Heart left ventricle (tissue), 16 donors: Measurements from ENCODE around the gene PLAAT4. TPM values are rescaled to one million over a fixed set of nuclear protein-coding genes. Genes with fewer than 3 reads are reported as not detected.
"Not testable (repeated sequence)": the region's sequence is repeated elsewhere in the genome, so short reads cannot be mapped to it uniquely, and the experiment has no call there.

ENCODE experiments used
- ATAC-seq, 4 donors: fragments of 200-7000 bp; cut with Tn5 transposase; one replicate each; pipeline ENCODE4 v1.9.1; 2020 to 2022; ENCODE audit warnings: moderate library complexity in 4 of 4, mild to moderate bottlenecking in 3 of 4, moderate number of reproducible peaks in 1 of 4
- DNase-seq, 5 donors: peaks; one replicate each; pipeline ENCODE4 v3.0.0-alpha.2; 2020
- H3K27ac ChIP-seq, 12 donors: fragments of 200-600 bp; sonication (generic) in 4 of 12; one replicate each; pipeline versions ENCODE4 v1.5.0 to v1.8.0; 2016 to 2022; ENCODE audit warnings: mild to moderate bottlenecking in 2 of 12
- H3K27me3 ChIP-seq, 9 donors: fragments of 200-600 bp; sonication (generic) in 2 of 9; one replicate each; pipeline versions ENCODE4 v1.5.1 to v1.8.0; 2016 to 2022; ENCODE audit warnings: mild to moderate bottlenecking in 3 of 9
- H3K36me3 ChIP-seq, 9 donors: fragments of 200-600 bp; sonication (generic) in 2 of 9; one replicate each; pipeline versions ENCODE4 v1.5.0 to v1.8.0; 2018 to 2022; ENCODE audit warnings: mild to moderate bottlenecking in 2 of 9
- H3K4me1 ChIP-seq, 12 donors: fragments of 200-600 bp; sonication (generic) in 4 of 12; one replicate each; pipeline versions ENCODE4 v1.5.0 to v1.8.0; 2016 to 2022; ENCODE audit warnings: mild to moderate bottlenecking in 3 of 12
- H3K4me3 ChIP-seq, 12 donors: fragments of 200-600 bp; sonication (generic) in 4 of 12; one replicate each; pipeline versions ENCODE4 v1.5.0 to v1.8.0; 2017 to 2022; ENCODE audit warnings: mild to moderate bottlenecking in 9 of 12, moderate library complexity in 4 of 12
- H3K9me3 ChIP-seq, 12 donors: fragments of 200-600 bp; sonication (generic) in 4 of 12; one replicate each; pipeline versions ENCODE4 v1.5.0 to v1.8.0; 2016 to 2022; ENCODE audit warnings: mild to moderate bottlenecking in 1 of 12
- POLR2A ChIP-seq, 2 donors: fragments of 450-650 bp; IDR thresholded peaks; one replicate each; pipeline ENCODE4 v1.6.1; 2017; ENCODE audit warnings: antibody characterized with exemption in 2 of 2, mild to moderate bottlenecking in 2 of 2, moderate library complexity in 2 of 2
- WGBS, 4 donors: extraction: QIAGEN DNeasy Blood & Tissue Kit in 2 of 4; methylation state at CpG; one replicate each; pipeline versions ENCODE4 v1.1.5 to v1.1.7; 2013 to 2018; 5-methylcytosine and 5-hydroxymethylcytosine counted together
- intact Hi-C, 10 donors: fragments of 100-400 bp; cut with DNase I; formaldehyde crosslinking; loops; one replicate each; pipeline versions ENCODE4 v1.11.1 to v1.14.2; 2022
- polyA plus RNA-seq, 2 donors: library from polyadenylated mRNA; stranded (reverse); fragments of 200-250 nt; gene quantifications; one replicate each; pipeline ENCODE4 v1.2.3, GENCODE V29; 2013
- total RNA-seq, 9 donors: library from RNA; depleted of rRNA in 2 of 9; stranded (reverse); fragments of >200 nt in 2 of 9; fragmentation: NEBNext Ultra II Directional in 3 of 9; extraction: Animal tissue kit (Norgen Biotek cat#: 25700) in 3 of 9; gene quantifications; one replicate each; pipeline versions ENCODE4 v1.1.0 to v1.2.4, GENCODE V29; 2016 to 2023
- TF ChIP-seq, protein P1 (sequence below), 12 donors: fragments of 200-600 bp; sonication (generic) in 4 of 12; IDR thresholded peaks; one replicate each; pipeline versions ENCODE4 v1.5.0 to v1.8.0; 2018 to 2022; ENCODE audit warnings: antibody characterized with exemption in 12 of 12, mild to moderate bottlenecking in 5 of 12
- donor health status: ischemic (EF 13 %, LVEDD 7.1; RV severe dilation, severe dysfunction).
- donor health status: healthy with polysubstance abuse.
- donor health status: DM: no; HTN: yes; CAD: no.
- donor health status: DM: no; HTN: no; CAD: no.
- donor health status: ischemic (EF 25% LVEDD 6.9; RV normal size, moderate dysfunction).
- donor health status: ischemic (EF 25% LVEDD 5.7; RV mildly dilated, moderate dysfunction).
- donor health status: healthy.
- donor health status: DM: yes; HTN: yes; CAD: no.
- donor health status: ischemic (EF 35%, LVEDD 5.7; RV mildly dilated, moderate dysfunction).
- donor health status: nonischemic (EF 11% LVEDD 7.7; RV severe dilation, severe dysfunction).
- donor health status: DM: yes; HTN: yes; CAD: no.
- donor health status: PGD.
- donor health status: ischemic (EF 29% LVEDD 5.4; RV normal size, mild dysfunction).
- donor health status: nonischemic (EF 23%, LVEDD 6.1; RV moderate dilation, normal function).

PLAAT4 gene
- total and polyA plus RNA-seq, 11 donors: 4.6 to 484 (median 8.0) TPM

DNA sequence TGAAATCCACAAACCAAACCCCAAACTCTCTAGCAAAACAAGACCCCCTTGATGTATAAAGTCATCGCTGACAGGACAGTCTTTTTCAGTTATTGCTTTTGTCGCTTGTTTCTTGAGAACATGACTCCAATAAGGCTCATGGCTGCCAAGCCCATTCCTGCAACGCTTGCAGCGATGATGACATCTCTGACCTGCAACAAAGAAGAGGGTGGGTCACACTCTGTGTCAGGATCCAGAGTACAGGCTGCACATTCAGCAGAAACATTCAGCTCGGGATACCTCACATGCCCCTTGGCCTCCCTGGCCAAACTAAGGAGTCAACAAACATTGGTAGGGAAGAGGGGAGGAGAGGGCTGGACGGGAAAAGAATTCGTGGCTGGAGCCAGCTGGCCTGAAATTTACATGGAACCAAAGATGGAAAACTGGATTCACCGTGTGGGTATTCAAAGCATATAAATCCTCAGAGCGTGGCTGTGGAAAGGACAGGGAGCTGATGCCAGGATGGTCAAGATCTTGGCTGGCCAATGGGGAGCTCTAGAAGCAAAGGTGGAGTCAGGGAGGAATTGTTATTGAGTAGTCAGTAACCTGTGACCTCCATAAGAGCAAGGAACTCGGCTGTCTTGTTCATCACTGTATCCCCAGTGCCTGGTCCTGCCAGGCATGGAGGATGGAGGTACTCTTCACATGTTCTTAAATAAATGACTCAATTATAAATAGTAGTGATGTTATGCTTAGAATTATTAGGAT is 38.4 kb downstream of the PLAAT4 start:
- Histone ChIP-seq H3K9me3 (peaks cover 0 to 5% (median 3%) of the 10 kb centered on the region in 12 donors), H3K4me3 (peak overlapping the region in 10 of 12 donors; percentile 1 to 46 (median 26)), H3K27me3 (no peaks in the 10 kb centered on the region), H3K4me1 (peaks cover 3 to 25% (median 16%) of the 10 kb centered on the region in 12 donors), H3K27ac (peak overlapping the region; percentile 45 to 87 (median 68)), H3K36me3 (peaks cover 0 to 35% (median 6%) of the 10 kb centered on the region in 9 donors)
- WGBS, 4 donors: 36 to 45% (median 39%) methylated on average over 10 of the region's 10 CpGs
- DNase-seq (peak in 2 of 5 donors; percentile 44 to 61), ATAC-seq (peak; percentile 82 to 94 (median 88))
- intact Hi-C loops: loop anchor here in 4 of 10 donors (2.0 to 5.0 kb wide), 3 partner anchors 36 to 73 kb away; partner anchors contain the start of gene PLAAT3 (in 3 of the 4)
- TF ChIP-seq POLR2A (IDR thresholded peaks at IDR 0.05): no peak
- TF ChIP-seq, protein P1, sequence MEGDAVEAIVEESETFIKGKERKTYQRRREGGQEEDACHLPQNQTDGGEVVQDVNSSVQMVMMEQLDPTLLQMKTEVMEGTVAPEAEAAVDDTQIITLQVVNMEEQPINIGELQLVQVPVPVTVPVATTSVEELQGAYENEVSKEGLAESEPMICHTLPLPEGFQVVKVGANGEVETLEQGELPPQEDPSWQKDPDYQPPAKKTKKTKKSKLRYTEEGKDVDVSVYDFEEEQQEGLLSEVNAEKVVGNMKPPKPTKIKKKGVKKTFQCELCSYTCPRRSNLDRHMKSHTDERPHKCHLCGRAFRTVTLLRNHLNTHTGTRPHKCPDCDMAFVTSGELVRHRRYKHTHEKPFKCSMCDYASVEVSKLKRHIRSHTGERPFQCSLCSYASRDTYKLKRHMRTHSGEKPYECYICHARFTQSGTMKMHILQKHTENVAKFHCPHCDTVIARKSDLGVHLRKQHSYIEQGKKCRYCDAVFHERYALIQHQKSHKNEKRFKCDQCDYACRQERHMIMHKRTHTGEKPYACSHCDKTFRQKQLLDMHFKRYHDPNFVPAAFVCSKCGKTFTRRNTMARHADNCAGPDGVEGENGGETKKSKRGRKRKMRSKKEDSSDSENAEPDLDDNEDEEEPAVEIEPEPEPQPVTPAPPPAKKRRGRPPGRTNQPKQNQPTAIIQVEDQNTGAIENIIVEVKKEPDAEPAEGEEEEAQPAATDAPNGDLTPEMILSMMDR (IDR thresholded peaks at IDR 0.05): no peak

DNA sequence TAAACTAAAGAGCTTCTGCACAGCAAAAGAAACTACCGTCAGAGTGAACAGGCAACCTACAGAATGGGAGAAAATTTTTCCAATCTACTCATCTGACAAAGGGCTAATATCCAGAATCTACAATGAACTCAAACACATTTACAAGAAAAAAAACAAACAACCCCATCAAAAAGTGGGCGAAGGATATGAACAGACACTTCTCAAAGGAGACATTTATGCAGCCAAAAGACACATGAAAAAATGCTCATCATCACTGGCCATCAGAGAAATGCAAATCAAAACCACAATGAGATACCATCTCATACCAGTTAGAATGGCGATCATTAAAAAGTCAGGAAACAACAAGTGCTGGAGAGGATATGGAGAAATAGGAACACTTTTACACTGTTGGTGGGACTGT is 42.3 kb downstream of the PLAAT4 start:
- H3K27ac ChIP-seq, H3K4me3 ChIP-seq, ATAC-seq, DNase-seq, H3K27me3 ChIP-seq: not testable (repeated sequence)
- H3K9me3 ChIP-seq: peaks cover 0 to 26% (median 13%) of the 10 kb centered on the region in 12 donors
- intact Hi-C loops: loop anchor here in 1 of 10 donors (5.0 kb wide), 1 partner anchor 33 kb away; the partner anchor contains the start of gene PLAAT3
- H3K36me3 ChIP-seq: peaks cover 0 to 69% (median 38%) of the 10 kb centered on the region in 9 donors
- H3K4me1 ChIP-seq: peaks cover 3 to 36% (median 14%) of the 10 kb centered on the region in 12 donors
- WGBS, 4 donors: 84 to 97% (median 90%) methylated on average over 2 to 3 of the region's 3 CpGs

DNA sequence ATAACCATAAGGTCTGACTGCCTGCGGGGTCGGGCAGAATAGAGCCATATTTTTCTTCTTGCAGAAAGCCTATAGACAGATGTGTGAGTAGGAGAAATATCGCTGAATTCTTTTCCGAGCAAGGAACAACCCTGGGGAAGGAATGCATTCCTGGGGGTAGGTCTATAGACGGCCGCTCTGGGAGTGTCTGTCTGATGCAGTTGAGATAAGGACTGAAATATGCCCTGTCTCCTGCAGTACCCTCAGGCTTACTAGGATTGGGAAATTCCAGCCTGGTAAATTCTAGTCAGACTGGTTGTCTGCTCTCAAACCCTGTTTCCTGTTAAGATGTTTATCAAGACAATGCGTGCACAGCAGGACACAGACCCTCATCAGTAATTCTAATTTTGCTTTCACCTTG is 44.6 kb downstream of the PLAAT4 start:
- ATAC-seq, DNase-seq, intact Hi-C loops: not testable (repeated sequence)

DNA sequence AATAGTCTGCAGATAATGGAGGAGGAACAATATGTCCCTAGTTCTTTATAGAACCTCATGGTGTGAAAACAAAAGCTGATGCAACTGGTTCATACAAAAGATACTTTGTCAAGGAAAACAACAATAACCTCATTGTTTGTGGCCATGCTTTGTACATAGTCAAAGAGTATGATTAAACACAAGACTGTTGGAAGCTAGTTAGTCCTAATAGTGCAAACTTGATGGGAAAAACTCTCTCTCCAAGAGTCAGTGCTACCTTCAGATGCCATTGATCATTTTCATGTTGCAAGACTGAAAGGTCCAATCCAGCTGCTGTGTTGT is 46.7 kb downstream of the PLAAT4 start:
- intact Hi-C loops: no loop called here
- Histone ChIP-seq H3K27ac (no peak overlapping the region), H3K4me3 (no peak overlapping the region), H3K27me3 (no peaks in the 10 kb centered on the region), H3K36me3 (peaks cover 0 to 85% (median 64%) of the 10 kb centered on the region in 9 donors), H3K4me1 (peaks cover 0 to 21% (median 0%) of the 10 kb centered on the region in 12 donors), H3K9me3 (peaks cover 0 to 26% (median 13%) of the 10 kb centered on the region in 12 donors)
- TF ChIP-seq POLR2A (IDR thresholded peaks at IDR 0.05): no peak
- TF ChIP-seq, protein P1 (IDR thresholded peaks at IDR 0.05): no peak
- DNase-seq (no peak), ATAC-seq (no peak)

More for the DNA sequence above, 44.6 kb downstream of the PLAAT4 start:
- not testable (repeated sequence) for H3K27ac ChIP-seq, H3K4me3 ChIP-seq, H3K27me3 ChIP-seq
- 86 to 89% (median 87%) methylated on average over 7 of the region's 7 CpGs for WGBS, 4 donors
- peaks cover 0 to 85% (median 56%) of the 10 kb centered on the region in 9 donors for H3K36me3 ChIP-seq
- H3K4me1 ChIP-seq: peaks cover 0 to 21% (median 0%) of the 10 kb centered on the region in 12 donors
- peaks cover 0 to 26% (median 13%) of the 10 kb centered on the region in 12 donors for H3K9me3 ChIP-seq

DNA sequence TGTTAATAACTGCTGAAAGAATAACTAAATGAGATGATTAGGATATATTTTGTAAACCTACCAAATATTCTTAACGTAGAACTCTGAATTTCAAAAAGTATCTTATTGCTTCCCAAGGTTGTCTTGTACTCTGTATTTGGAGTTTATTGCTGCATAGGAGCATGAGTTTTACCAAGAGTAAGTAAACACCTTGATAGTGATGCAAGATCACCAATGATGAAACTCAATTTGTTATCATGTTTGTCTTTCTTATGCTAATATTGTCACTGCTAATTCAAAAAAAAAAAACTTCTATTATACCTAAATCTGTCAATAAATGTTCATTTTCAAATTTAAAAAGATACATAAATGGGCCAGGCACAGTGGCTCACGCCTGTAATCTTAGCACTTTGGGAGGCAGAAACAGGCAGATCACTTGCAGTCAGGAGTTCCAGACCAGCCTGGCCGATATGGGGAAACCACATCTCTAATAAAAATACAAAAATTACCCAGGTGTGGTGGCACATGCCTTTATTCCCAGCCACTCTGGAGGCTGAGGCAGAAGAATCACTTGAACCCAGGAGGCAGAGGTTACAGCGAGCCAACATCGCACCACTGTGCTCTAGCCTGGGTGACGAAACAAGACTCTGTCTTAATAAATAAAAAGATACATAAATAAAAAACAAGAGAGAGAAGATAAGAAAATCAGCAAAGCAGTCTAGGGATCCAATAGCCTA is 50.0 kb downstream of the PLAAT4 start:
- intact Hi-C loops: no loop called here
- ATAC-seq: no peak

More for the DNA sequence above, 50.0 kb downstream of the PLAAT4 start:
- TF ChIP-seq POLR2A (IDR thresholded peaks at IDR 0.05): no peak
- TF ChIP-seq, protein P1 (IDR thresholded peaks at IDR 0.05): no peak
- Histone ChIP-seq H3K27ac (no peak overlapping the region), H3K27me3 (no peaks in the 10 kb centered on the region), H3K36me3 (peaks cover 0 to 97% (median 71%) of the 10 kb centered on the region in 9 donors), H3K4me1 (peaks cover 0 to 21% (median 0%) of the 10 kb centered on the region in 12 donors), H3K9me3 (peaks cover 0 to 6% (median under 1%) of the 10 kb centered on the region in 12 donors), H3K4me3 (no peak overlapping the region)
- 83 to 90% (median 85%) methylated on average over 6 of the region's 6 CpGs for WGBS, 4 donors
- DNase-seq: no peak
